Measurements from ENCODE around the gene GPR37L1.

GRCh38 chr1:202155478-202156021, 32.8 kb downstream of the GPR37L1 start:
- TF ChIP-seq CTCF (conservative IDR thresholded peaks at IDR 0.05; ENCODE audit: low read length): no peak
- TF ChIP-seq EZH2phosphoT487 (IDR thresholded peaks at IDR 0.05; ENCODE audit: borderline replicate concordance, low read depth, low read length): no peak

All from OCI-LY7 (cell line).